Hematopoietic multipotent progenitor cell treated with erythropoietin and hydrocortisone succinate and interleukin-3 and kit ligand, for 4 days (in vitro differentiated cells): ENCODE data around the gene KCNE4.

Experiments used
- DNase-seq: peaks from one replicate; pipeline ENCODE4 v3.0.0-alpha.2; 2015

The KCNE4 gene

DNA sequence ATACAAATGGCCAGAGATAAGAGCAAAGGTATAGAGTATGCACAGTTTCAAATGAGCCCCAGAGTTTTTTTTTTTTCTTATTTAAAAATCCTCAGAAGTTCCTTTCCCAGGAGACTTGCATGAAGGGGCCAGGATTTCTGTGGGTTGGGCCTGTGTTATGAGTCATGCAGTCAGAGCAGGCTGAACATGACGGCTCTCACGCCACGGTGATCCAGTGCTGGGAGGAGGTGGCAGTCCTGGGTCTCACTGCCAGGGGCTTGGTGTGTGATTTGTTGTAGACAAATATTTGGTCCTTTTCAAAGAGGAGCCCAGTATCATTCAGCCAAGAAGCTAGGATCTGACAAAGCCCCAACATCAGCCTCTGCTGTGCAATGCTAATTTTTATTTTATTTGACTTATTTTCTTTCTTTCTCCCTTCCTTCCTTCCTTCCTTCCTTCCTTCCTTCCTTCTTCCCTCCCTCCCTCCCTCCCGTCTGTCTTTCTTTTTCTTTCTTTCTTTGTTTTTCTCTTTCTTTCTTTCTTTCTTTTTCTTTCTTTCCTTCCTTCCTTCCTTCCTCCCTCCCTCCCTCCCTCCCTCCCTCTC is 10.4 kb upstream of the KCNE4 start:
- peak; percentile 23 for DNase-seq

DNA sequence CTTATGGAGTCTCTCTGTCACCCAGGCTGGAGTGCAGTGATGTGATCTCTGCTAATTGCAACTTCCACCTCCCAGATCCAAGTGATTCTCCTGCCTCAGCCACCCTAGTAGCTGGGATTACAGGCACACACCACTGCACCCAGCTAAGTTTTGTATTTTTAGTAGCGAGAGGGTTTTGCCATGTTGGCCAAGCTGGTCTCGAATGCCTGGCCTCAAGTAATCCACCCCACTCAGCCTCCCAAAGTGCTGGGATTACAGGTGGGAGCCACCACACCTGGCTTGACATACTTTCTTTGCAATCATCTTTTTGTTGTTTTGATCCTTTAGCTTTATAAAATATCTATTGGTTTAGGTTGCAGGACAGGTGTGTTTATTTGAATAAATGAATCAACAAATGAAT is 9.7 kb upstream of the KCNE4 start:
- no peak for DNase-seq

DNA sequence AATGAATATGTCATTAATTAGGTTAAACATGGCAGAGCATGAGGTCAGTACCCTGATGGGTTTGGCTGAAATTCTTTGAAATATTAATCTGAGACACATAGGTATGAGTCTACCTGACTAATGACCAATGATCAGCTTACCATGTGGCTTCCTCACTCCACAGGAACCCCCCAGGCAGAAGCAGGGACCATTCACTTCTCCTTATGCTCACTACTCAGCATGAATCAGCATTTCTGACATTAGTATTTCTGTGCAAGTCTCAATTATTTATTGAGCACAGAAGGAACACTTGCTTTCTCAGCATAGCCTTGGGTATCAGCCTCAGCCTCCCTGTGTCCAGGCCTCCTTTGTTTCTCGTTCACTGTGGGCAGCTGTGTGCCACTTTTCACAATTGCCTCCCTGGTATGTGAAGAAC is 9.3 kb upstream of the KCNE4 start:
- DNase-seq, result peak; percentile 56

DNA sequence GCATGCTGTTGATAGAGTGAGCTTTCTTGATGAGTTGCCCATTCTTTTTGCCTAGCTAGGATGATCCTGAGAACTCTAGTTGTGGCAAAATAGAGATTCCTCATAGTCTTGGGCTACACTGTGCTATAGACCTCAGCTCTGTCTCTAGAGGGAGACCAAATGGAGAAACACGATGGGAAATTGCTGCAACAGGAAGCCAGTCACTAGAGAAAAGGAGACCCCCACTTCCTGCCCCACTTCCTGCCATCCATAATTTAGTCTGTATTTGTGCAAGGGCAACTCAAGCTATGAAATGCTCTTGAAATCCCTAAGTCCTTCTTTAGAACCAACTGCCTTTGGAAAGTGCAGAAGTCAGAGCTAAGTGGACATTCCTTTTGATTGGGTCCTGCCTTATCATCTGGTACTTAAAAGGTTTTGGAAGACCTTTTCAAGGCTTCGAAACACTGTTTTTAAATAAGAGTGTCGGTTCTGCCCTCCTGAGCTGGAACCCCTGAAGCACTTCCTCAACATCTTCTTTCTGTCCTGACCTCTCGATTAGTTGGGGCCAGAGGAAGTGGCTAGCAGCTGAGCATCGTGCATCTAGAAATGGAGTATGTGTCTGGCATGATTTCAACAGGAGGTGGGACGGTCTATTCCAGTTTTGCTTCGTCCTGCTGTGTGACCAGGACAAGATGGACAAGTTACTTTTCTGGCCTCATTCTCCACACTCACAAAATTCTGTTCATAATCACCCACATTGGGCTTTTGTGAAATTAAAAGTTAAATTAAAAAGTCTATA is 8.6 kb upstream of the KCNE4 start:
- DNase-seq, result peak; percentile 58

DNA sequence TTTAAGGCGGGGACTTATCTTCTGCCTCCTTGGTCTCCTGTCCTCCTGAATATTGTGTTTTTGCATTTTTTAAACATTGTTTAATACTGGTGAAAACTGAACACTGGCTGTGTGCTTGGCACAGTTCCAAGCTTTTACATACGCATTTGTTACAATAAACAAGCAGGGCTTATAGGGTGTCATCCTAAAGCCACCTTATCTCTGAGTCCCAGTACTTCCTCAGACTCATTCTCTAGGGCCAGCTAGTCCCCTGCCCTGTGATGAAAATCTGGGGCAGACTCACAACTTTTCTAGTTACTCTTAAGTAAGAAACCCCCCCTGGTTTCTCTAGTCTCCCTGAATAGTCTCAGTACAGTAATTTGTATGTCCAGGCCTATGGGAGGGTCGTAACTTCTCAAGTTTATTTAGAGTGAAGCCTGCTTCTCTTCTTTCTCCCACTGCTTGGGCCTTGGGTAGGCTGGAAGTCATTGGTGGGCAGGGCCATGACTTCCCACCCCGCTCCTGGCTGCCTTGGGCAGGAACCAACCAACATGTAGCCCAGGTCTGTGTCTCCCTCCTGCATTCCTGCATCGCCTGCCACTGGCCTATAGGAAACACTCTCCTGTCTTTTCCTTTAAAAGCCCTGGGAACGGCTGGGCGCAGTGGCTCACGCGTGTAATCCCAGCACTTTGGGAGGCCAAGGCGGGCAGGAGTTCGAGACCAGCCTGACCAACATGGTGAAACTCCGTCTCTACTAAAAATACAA is 7.7 kb upstream of the KCNE4 start:
- DNase-seq, result peak; percentile 93

DNA sequence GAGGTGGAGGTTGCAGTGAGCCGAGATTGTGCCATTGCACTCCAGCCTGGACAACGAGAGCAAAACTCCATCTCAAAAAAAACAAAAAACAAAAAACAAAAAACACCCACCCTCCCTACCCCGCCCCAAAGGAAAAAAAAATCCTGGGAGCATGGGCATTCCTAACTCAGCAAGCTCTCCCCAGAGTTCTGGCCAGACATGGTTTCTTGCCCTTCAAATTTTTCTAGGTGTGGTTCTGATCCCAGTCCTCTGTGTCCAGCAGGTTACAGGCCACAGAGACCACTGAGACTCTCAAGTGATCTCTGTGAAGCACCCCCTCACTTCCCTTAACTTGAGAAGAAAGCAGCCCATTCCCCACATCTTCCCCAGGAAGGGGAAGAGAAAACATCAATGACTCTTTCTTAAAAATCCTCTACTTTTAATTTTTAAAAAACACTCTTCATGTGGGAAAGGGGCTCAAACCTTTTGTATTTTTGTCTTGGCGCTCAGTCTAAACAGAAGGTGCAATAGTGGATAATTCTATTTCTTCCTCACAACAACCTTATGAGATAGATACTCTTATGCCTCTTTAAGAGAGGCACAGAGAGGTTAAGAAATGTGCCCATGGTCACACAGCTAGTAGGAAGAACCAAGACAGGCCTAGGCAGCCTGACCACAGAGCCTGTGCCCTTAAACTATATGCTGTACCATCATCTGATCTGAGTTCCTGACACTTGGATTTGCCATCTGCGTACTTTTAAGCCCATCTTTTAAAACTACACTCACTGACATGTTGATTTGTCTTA is 6.9 kb upstream of the KCNE4 start:
- no peak for DNase-seq

DNA sequence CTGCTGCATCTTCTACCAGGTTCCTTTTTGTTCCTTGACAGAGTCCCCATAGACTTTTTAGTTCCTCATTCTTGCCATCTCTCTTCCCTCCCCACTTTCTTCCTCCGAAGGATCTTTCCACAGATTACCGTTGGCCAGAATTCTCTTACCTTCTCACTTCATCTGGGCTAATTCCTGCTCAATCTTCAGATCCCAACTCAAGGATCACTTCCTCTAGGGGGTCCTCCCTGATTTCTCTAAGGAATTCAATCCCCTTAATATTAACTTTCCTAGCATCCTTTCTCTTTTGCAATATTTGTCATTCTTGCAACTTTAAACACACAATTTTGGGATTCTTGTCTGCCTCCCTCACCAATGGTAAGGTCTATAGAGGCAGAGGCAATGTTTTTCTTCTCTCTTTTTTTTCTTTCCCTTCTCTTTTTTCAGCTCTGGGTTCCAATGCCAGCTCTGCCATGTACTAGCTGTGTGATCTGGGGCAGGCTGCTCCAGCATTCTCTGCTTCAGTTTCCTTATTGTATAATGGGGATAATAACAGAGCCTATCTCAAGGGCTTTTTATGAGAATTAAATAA is 5.4 kb upstream of the KCNE4 start:
- DNase-seq, result no peak

DNA sequence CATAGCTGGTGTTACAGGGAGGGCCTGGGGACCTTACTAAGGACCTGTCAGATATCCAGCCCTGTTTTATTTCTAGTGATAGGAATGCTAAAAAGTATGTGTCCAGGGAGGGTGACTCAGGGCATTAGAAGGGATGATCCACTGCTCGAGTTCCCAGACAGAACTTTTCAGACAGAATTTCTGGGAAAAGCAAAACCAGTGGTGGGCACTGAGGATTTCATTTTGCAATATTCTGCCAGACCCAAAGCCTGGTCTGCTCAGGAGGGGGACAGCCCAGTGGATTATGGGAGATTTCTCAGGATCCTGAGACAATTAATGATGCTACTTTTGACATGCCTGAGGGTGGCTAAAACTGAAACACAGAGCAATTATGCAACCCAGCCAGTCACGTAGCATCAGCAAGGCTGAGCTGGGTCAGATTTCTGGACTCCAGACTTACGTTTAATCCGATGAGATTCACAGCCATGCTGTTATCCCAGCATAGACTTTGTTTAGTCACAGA is 4.7 kb upstream of the KCNE4 start:
- no peak for DNase-seq

DNA sequence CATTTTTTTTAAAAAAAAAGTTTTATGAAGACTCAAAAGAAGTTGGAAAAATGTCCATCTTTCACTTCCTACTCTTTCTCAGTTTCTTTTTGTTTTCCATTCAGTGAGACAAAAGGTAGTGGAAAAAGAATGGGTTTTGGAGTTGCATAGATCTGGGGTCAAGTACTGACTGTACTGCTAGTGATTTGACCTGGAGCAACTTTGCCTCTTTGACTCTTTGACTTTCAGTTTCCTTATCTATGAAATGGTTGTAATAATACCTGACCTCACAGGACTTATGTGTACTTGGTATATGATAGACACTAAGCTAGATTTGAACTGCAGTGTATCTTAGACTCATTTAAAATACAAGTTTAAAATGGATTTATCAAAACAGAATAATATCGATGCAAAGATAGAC is 3.5 kb upstream of the KCNE4 start:
- DNase-seq, result no peak

DNA sequence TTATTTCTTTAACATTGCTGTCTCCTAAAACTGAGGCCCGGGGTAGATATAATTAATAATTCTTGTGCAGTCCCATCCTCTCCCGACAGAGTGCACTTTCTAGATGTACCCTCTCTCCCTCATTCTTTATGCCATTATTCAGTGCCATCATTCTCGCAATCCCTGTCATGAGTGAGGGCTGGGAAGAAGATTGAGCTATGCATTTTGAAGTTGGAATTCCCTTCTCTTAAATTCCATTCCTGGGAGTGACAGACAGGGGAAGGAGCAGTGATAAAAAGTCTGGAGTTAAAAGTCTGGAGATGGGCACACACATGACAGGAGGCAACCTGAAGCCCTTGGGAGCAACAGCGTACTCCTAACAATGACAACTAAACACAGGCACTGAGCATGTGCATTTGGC is 2.6 kb upstream of the KCNE4 start:
- no peak for DNase-seq

DNA sequence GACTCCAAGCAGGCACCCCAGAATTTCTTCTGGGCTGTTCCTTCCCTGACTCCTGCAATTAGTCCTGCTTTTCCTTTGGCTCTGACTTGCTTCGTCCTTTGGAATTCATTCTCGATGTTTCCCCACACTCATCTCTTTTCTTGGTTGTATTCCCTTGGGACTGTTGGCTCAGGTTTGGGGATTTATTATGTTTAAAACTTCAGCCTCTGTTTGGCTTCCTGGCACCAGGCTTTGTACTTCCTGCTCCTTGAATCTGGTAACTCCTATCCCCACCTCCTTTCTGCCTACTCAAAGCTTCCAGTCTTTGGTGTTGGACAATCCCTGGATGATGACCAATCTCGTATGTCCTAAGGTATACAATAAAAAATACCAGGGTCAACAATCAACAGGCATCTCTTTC is 1.8 kb upstream of the KCNE4 start:
- no peak for DNase-seq

DNA sequence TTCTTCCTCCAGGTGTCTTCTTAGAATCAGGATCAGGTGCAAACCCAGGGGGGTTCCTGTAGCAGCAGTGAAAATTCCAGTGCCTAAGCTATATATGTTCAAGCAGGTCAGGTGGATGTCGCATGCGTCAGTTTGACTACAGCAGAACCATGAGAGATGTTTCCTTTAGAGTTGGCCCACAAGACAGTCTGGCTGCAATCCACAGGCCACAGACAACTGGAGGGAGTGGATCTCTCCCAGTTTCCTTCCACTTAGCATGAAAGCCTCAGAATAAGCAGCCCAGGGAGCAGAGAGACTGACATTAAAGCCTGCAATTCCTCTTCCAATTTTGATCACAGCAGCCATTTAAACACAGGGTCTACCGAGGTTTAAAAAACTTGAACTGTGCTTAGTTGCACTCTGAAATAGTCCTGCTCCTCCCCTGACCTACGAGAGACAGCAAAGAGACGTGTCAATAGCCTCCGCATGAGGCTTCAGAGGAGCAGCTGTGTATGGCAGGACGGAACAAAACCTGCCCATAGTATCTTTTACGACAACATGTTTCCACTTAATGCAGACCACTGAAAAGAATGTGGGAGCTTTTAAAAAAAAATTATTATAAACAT is 988 bp upstream of the KCNE4 start:
- DNase-seq, result no peak

DNA sequence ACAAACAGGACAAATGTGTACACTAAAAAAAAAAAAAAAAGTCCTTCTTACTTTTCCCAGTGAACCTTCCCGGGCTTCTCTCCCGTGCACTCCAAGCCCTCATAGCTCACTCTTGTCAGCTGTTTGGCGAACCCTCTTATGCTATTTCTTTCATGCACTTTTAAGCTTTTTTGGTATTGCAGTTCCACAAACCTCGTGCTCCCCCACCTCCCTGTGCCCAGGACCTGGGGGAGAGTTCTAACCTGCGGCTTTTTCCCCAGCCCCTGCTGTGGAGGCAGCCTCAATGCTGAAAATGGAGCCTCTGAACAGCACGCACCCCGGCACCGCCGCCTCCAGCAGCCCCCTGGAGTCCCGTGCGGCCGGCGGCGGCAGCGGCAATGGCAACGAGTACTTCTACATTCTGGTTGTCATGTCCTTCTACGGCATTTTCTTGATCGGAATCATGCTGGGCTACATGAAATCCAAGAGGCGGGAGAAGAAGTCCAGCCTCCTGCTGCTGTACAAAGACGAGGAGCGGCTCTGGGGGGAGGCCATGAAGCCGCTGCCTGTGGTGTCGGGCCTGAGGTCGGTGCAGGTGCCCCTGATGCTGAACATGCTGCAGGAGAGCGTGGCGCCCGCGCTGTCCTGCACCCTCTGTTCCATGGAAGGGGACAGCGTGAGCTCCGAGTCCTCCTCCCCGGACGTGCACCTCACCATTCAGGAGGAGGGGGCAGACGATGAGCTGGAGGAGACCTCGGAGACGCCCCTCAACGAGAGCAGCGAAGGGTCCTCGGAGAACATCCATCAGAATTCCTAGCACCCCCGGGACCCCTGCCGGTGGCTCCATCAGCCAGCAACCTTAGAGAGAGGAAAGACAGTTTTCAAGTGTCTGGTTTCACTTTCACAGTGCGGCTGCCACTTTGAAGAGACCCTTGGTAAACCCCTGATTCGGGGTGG is 826 bp downstream of the KCNE4 start:
- DNase-seq, result no peak

DNA sequence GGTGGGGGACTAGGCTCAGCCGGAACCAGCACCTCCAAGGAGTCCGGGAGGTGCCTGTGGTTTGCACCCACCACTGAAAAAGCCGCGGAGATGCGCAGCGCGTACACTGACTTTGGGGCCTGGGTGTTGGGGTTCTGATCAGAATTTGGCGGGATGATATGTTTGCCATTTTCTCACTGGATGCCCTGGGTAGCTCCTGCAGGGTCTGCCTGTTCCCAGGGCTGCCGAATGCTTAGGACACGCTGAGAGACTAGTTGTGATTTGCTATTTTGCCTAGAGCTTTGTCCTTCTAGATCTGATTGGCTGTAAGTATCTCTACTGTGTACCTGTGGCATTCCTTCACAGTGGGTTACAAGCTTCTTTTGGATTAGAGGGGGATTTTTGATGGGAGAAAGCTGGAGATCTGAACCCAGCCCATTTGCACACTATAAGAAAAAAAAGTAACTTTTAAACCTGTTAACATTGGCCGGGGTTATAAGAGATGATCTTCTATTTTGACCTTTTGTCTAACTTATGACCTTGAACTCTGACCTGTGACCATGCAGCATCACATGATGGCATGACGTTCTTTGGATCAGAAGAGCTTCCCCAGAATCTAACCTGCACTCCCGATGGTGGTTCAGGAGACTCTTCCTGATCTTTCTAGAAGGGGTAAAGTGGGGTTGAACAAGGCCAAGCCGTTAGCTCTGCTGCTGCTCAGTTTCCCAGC is 1.6 kb downstream of the KCNE4 start:
- DNase-seq, result no peak

DNA sequence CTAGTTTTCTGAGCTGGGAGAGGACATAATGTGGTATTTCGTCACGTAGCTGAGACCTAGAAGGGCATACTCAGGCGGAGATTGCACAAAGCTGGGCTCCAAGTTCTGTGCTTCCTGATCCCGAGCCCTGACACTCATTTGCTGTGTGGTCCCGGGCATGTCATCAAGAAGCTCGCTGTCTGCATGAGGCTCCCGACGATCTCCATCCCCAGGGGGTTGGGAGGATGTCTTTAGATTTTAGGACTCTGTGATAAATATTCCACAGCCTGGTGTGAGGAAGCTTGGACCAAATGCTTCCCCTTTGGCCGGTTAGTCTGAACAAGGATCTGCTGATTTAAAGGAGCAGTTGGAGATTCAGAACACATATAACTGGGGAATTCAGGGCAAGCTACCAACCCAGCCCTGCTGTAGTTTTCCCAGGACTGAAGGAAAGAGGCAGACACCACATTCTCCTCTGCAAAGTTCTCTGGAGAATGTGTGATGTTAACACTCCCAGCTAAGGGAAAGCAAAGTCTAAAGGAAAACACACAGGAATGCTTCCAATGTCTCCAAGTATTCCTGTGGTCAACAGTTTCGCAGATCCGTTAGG is 2.3 kb downstream of the KCNE4 start:
- DNase-seq, result no peak

DNA sequence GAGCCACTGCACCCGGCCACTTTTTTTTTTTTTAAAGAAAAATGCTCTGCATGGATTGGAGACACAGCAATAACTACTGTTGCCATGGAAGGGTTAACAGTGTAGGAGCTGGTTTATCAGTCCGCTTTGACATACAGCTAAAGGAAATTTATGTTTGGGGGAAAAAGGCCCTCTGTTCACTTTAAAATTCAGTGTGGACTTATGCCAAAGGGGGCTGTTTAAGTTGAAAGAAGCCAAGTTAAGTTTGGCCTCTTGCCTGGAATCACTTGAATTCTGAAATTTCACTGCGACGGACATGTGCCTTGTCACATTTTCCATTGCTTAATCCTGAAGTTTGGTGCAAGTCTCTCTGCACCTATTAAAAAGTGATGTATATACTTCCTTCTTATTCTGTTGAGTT is 3.1 kb downstream of the KCNE4 start:
- peak; percentile 23 for DNase-seq

DNA sequence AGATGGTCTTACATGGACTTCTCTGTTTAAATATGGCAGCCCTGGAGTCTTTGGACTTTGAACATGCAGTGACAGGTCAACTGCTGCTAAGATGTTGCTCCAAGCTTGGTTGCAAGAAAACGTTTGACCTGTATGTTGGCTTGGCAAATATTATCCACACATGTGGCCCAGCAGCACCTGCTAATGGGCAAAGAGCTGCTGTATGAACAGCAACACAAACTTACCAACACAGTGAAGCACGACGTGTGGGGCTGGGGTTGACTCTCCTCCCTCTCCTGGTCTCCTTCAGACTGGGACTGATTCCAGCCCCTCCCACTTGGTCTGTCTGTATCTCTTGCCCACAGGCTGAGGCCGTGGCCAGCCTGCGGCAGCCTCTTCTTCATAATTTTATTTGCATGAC is 3.8 kb downstream of the KCNE4 start:
- DNase-seq, result peak; percentile 52

DNA sequence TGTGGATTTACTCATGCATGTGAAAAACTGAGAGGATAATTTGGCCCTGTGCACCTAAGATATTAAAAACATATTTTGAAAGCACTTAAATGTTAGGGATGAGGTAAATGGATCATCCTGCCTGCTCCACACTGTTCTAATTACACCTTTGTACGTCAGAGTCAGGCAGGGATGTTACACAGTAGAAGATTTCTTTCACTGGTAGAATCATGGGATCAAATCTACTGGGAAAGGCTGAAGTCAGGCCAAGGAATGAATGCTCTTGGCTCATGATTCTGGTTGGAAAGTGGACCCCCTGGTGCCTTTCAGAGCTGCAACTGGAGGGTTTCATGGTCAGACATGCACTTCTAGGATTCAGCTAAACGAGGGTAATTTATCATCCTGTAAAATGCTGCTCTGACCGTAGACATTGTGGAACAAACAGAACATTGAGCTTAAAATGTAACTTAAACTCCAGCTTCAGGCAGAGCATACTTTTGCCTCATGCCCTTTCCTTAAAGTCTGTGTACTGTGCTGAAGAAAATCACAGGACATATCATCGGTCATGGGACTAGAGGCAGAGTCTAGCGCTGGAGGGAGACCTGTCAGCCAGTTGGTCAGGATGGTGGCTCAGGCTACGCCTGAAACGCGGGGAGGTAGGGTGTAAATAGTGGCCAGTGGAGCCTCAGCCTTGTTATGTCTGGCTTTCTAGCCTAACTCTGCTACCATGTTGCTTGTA is 4.9 kb downstream of the KCNE4 start:
- no peak for DNase-seq

DNA sequence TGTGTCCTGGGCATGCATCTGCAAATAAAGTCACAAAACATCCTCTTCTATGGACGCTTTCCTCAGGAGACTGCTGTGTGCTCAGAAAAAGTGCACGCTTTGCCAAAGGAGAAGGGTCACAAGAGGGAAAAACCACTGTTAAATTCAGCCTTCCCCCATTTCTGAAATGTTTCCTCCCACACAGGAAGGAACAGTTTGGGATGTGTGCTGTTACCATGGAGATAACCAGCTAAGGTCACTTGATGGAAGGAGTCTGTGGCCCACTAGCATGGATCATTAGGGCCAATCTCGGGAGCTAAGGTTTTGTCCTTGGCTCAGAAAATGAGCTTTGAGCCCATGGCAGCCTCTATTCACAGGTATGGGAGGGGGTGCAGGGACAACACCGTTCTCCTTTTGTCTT is 5.6 kb downstream of the KCNE4 start:
- DNase-seq, result no peak
